Pancreas (tissue), 10 donors: ENCODE data around the gene PLEKHG2. TPM values are rescaled to one million over a fixed set of nuclear protein-coding genes. Genes with fewer than 3 reads are reported as not detected.

Source experiments
- ATAC-seq, 4 donors: fragments of 200-7000 bp; cut with Tn5 transposase; one replicate each; pipeline versions ENCODE4 v1.8.0 to v1.9.1; 2020; ENCODE audit warnings: mild to moderate bottlenecking in 4 of 4, moderate library complexity in 4 of 4
- DNase-seq, 6 donors: peaks; one replicate each; pipeline ENCODE4 v3.0.0-alpha.2; 2020
- FAIRE-seq: peaks from 2 replicates; lab custom pipeline; 2012; peaks lifted over from hg19 to GRCh38; lab: Jason Lieb, UNC
- H3K27ac ChIP-seq, 4 donors: fragments of 200-600 bp; sonication (generic); 1 replicate in 3 of 4; 2 replicates in 1 of 4; pipeline versions ENCODE4 v1.5.0 to v1.8.0; 2020
- H3K27me3 ChIP-seq, 4 donors: fragments of 200-600 bp; one replicate each; pipeline ENCODE4 v1.8.0; 2021
- H3K36me3 ChIP-seq, 3 donors: fragments of 200-600 bp; sonication (generic) in 1 of 3; one replicate each; pipeline versions ENCODE4 v1.5.0 to v1.8.0; 2020 to 2021
- H3K4me1 ChIP-seq, 3 donors: fragments of 200-600 bp; one replicate each; pipeline ENCODE4 v1.8.0; 2021
- H3K4me3 ChIP-seq, 4 donors: fragments of 200-600 bp; sonication (generic) in 2 of 4; one replicate each; pipeline versions ENCODE4 v1.5.0 to v1.8.0; 2020 to 2021
- H3K9me3 ChIP-seq, 4 donors: fragments of 200-600 bp; one replicate each; pipeline ENCODE4 v1.8.0; 2021
- CTCF ChIP-seq, 4 donors: fragments of 200-600 bp; sonication (generic) in 3 of 4; IDR thresholded peaks; one replicate each; pipeline versions ENCODE4 v1.5.0 to v1.8.0; 2021; ENCODE audit warnings: antibody characterized with exemption in 4 of 4
- WGBS, 2 donors: extraction: QIAGEN DNeasy Blood & Tissue Kit; methylation state at CpG; one replicate each; pipeline ENCODE4 v1.1.7; 2013; 5-methylcytosine and 5-hydroxymethylcytosine counted together
- intact Hi-C, 3 donors: fragments of 100-400 bp; cut with DNase I; formaldehyde crosslinking; loops; one replicate each; pipeline versions ENCODE4 v1.11.1 to v1.14.2; 2022
- polyA plus RNA-seq, 2 donors: library from polyadenylated mRNA; stranded (reverse); fragments of 200-250 nt; gene quantifications; one replicate each; pipeline ENCODE4 v1.2.3, GENCODE V29; 2013
- total RNA-seq, 6 donors: library from RNA; stranded (reverse); fragmentation: NEBNext Ultra II Directional in 4 of 6; extraction: Animal tissue kit (Norgen Biotek cat#: 25700) in 4 of 6; gene quantifications; one replicate each; pipeline versions ENCODE4 v1.2.1 to v1.2.4, GENCODE V29; 2021 to 2023
- donor health status: healthy with polysubstance abuse.
- donor health status: DM: no; HTN: no; CAD: no; lungs with moderate emphysema.
- donor health status: DM: no; HTN: no; CAD: no.
- donor health status: control.
- donor health status: control.
- donor health status: Bipolar disorder and iron deficiency.
- donor health status: DM: yes; HTN: yes; CAD: no.
- donor health status: DM: no; HTN: no; CAD: no.
- donor health status: DM: no; HTN: no; CAD: no.
- donor health status: DM: yes; HTN: yes; CAD: no.

The PLEKHG2 gene
- total and polyA plus RNA-seq, 8 donors: 3.1 to 15.0 (median 7.8) TPM

DNA sequence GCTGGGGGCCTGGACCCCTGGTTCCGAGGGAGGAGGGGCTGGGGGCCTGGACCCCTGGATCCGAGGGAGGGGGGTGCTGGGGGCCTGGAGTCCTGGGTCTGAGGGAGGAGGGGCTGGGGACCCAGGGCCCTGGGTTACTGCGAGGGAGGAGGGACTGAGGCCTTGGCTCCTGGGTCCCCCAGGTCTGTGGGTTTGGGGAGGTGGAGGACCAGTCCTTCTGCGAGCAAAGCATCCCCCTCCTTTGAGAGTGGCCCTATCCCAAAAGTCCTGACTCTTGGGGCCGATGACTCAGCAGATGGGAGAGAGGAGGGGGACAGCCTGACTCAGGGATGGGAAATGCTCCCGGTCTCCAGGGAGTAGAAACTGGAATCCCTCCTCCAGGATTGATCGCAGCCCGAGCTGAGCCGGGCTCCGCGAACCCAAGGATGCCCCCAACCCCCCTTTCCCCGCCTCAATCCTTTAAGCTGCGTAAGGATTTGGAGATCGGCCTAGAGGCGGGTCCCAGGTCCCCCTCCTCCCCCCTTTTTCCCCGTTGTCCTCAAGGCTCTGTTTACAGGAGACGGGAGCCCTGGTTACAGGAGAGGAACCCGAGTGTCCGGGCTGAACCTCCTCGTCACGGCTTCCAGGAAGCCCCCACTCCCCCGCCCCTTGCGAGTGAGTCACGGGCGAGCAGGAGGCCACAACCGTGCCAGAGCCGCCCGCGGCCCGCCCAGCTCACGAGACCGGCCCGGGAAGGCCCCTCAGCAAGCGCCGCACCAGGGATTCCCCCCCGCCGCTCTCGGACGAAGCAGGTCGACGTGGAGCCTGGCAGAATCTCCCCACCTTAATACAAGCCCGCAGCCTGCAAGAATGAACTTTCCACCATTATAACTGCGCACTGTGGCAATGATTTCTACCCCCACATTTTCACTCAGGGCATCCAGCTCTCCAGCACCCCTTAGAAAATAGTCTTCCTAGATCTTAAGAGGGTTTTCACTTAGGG, 8.8 kb upstream of the PLEKHG2 start:
- WGBS, 2 donors: 49 to 54% methylated on average over 38 to 43 of the region's 43 CpGs
- FAIRE-seq (peak; percentile 17), ATAC-seq (peak; percentile 10 to 39 (median 20)), DNase-seq (peak; percentile 84 to 90 (median 86))
- TF ChIP-seq CTCF (IDR thresholded peaks at IDR 0.05): no peak
- Histone ChIP-seq H3K9me3 (no peaks in the 10 kb centered on the region), H3K27me3 (no peaks in the 10 kb centered on the region), H3K27ac (peak overlapping the region; percentile 89 to 95 (median 92)), H3K36me3 (peaks cover 0 to 5% (median 0%) of the 10 kb centered on the region in 3 donors), H3K4me3 (peak overlapping the region in 3 of 4 donors; percentile 23 to 44 (median 40)), H3K4me1 (peaks cover 0 to 17% (median 0%) of the 10 kb centered on the region in 3 donors)
- intact Hi-C loops: no loop called here

DNA sequence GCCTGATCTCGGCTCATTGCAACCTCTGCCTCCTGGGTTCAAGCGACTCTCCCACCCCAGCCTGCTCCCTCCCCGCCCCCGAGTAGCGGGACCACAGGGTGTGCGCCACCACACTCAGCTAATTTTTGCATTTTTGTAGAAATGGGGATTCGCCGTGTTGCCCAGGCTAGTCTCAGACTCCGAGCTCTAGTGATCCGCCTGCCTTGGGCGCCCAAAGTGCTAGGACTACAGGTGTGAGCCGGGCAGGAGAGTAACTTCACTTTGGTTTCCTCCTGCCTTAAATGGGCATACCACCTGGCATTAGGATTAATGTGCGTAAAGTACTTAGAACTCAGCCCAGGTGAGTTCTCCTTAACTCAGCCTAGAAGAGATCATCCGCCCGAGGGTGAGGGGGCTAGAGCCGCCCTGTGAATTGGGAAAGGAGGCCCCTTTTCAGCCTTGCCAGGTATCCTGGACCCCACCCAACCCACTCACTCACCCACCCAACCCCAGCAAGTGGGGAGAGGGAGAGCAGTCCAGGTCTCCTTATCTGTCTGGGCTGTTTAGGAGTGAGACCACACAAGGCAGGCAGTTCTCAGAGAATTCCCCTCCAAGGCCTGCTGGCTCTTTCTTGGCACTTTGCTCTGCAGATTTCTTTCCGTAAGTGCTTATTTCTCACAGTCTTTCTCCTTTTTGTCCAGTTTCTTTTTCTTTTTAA, 7.1 kb upstream of the PLEKHG2 start:
- WGBS, 2 donors: 90 to 93% methylated on average over 17 of the region's 17 CpGs
- Histone ChIP-seq H3K4me3 (peak overlapping the region in 1 of 4 donors; percentile 70), H3K36me3 (peaks cover 0 to 5% (median 0%) of the 10 kb centered on the region in 3 donors), H3K9me3 (no peaks in the 10 kb centered on the region), H3K27ac (peak overlapping the region; percentile 64 to 99 (median 82)), H3K4me1 (peaks cover under 1 to 20% (median 1%) of the 10 kb centered on the region in 3 donors), H3K27me3 (no peaks in the 10 kb centered on the region)
- TF ChIP-seq CTCF (IDR thresholded peaks at IDR 0.05): no peak
- ATAC-seq: no peak
- DNase-seq: no peak
- intact Hi-C loops: no loop called here
- FAIRE-seq: no peak

DNA sequence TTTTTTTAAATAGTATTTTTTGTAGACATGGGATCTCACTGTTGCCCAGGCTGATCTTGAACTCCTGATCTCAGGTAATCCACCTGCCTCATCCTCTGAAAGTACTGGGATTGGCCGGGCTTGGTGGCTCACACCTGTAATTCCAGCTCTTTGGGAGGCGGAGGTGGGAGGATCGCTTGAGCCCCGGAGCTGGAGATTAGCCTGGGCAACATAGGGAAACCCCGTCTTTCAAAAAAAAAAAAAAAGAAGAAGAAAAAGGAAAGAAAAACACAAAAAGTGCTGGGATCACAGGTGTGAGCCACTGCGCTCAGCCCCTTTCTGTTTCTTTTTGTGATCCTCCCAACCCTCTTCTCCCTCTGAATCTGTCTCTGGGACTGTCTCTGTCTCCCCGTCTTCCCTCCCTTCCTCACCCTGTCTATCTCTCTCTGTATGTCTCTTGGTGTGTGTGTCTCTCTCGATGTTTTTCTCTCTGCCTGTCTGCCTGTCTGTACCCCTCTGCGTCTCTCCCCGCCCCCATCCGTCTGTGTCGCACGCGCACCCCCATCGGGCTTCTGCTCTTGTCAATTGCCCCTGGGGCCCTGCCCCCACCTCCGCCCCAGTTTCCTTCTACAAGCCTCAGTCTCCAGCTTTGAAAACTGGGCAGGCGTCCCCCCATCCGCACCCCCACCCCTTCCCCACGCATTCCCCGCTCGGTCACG, 6.4 kb upstream of the PLEKHG2 start:
- DNase-seq (no peak), FAIRE-seq (no peak), ATAC-seq (no peak)
- TF ChIP-seq CTCF (IDR thresholded peaks at IDR 0.05): no peak
- 12 to 19% methylated on average over 19 to 22 of the region's 22 CpGs for WGBS, 2 donors
- Histone ChIP-seq H3K36me3 (peaks cover 0 to 5% (median 0%) of the 10 kb centered on the region in 3 donors), H3K27me3 (no peaks in the 10 kb centered on the region), H3K27ac (peak overlapping the region; percentile 64 to 99 (median 82)), H3K4me1 (peaks cover 6 to 27% (median 8%) of the 10 kb centered on the region in 3 donors), H3K4me3 (peak overlapping the region in 2 of 4 donors; percentile 70 to 96), H3K9me3 (no peaks in the 10 kb centered on the region)
- intact Hi-C loops: no loop called here

DNA sequence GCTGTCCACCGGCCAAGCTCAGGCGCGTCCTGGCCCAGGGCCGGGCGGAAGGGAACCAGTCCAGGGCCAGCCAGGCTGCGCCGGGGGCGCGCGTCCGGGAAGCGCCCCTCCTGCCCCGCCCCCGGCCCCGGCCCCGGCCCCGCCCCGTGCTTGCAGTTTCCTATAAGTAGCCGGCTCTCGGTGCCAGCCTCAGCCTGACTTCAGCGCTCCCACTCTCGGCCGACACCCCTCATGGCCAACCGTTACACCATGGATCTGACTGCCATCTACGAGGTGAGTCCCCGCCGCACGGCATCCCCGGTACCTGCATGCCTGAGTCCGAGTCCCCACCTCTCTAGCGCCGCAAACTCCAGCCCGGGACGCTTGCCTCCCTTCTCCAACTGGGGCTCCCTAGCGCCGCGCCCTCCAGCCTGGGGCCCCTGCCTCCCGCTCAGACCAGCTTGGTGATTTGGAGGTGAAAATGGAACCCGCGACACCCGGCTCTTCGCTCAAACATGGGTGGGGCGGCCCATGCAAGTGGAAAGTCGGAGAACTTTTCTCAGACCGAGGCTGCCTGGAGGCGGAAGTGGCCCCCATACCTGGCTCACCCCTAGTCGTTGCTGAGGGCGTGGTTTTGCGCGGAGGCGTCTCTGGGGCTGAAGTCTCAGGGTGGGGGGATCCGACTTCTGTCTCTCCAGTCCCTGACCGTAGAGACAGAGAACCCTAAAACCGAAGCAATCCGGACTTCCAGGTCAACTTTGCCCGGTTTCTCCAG, 5.6 kb upstream of the PLEKHG2 start, which contains the start of gene ZFP36:
ZFP36 (plus strand) TSS at position 192 of the 754 bp plus-strand sequence; CDS start at position 250, 58 bp downstream.
- Histone ChIP-seq H3K4me3 (peak within 1 kb of the TSS; percentile 70 to 96 (median 79)), H3K9me3 (no peaks in the 10 kb centered on the region), H3K27ac (peak within 1 kb of the TSS; percentile 89 to 99 (median 94)), H3K36me3 (peaks cover 0 to 5% (median 0%) of the 10 kb centered on the region in 3 donors), H3K27me3 (no peaks in the 10 kb centered on the region), H3K4me1 (peaks cover 12 to 30% (median 15%) of the 10 kb centered on the region in 3 donors)
- TF ChIP-seq CTCF (IDR thresholded peaks at IDR 0.05): no peak
- FAIRE-seq (no peak), DNase-seq (peak; percentile 86 to 99 (median 92)), ATAC-seq (peak; percentile 51 to 62 (median 55))
- intact Hi-C loops: no loop called here
- WGBS, 2 donors: 0 to 1% methylated on average over 56 of the region's 56 CpGs
